ENCODE data around the gene PIWIL1.

The PIWIL1 gene

DNA sequence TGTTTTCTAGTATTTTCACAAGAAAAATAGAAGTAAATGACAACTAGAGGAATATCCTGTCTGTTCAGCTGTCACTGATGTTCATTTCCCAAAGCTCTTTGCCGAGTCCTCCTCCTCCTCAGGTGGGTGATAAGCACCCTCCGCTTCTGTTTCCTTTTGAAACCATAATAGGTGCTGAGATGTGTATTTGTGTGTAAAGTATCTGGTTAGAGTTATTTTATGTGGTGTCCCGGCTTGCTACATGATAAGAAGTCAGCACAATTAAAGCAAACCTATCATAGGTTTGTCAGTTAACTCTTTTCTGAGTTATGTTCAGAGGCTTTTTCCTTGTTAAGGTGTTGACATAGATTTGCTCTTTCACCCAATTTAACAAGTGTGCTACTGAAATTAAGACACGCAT is 82.4 kb downstream of the PIWIL1 start:
- H3K36me3 Mint-ChIP-seq (ENCODE audit: low read depth) = no peaks in the 10 kb centered on the region
- H3K9me3 Mint-ChIP-seq = no peaks in the 10 kb centered on the region
- no peak overlapping the region for H3K4me3 Mint-ChIP-seq
- peaks cover 3% of the 10 kb centered on the region for H3K27me3 Mint-ChIP-seq
- H3K27ac Mint-ChIP-seq = no peak overlapping the region
- H3K4me1 Mint-ChIP-seq (ENCODE audit: low read depth) = no peaks in the 10 kb centered on the region

- no peak overlapping the region for H3K4me3 Mint-ChIP-seq
- no peaks in the 10 kb centered on the region for H3K4me1 Mint-ChIP-seq (ENCODE audit: low read depth)
Measured at GRCh38 chr12:130421896-130422295, 84.2 kb downstream of the PIWIL1 start.

More at GRCh38 chr12:130421896-130422295, 84.2 kb downstream of the PIWIL1 start:
- Mint-ChIP-seq H3K27ac (no peak overlapping the region), H3K9me3 (no peaks in the 10 kb centered on the region), H3K36me3 (ENCODE audit: low read depth) (no peaks in the 10 kb centered on the region), H3K27me3 (no peaks in the 10 kb centered on the region)
